ENCODE data around the gene LY6G5C.

DNA sequence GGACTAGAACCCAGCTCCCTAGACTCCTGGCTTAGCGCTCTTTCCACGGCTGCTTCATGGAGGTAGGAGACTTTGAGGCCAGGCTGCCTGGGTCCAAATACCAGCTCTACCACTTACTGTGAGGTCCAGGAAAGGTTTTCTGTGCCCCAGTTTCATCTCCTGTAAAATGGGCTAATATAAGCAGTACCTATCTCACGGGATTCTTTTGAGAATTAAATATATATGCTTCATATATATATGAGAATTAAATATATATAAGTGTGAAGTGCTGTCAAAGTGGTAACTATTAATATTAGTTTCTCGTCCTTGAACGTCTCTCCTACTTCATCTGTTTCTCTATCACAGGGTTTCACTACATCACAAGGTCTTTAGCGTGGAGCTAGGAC lies 10.2 kb upstream of the LY6G5C start:
- TF ChIP-seq POLR2AphosphoS5 (IDR thresholded peaks at IDR 0.05; ENCODE audit: low read depth, low read length) (no peak), CTCF (IDR thresholded peaks at IDR 0.05) (no peak), SIN3A (IDR thresholded peaks at IDR 0.05; ENCODE audit: borderline replicate concordance, insufficient read depth, low read depth, low read length) (no peak), REST (IDR thresholded peaks at IDR 0.05; ENCODE audit: insufficient read depth in 1 of 2, low read depth in 2 of 2, low read length in 1 of 2) (no peak), TCF7L2 (IDR thresholded peaks at IDR 0.05; ENCODE audit: low read depth, low read length) (no peak)

Measured in Panc1 (cell line).